Spinal cord (tissue), 10 donors: ENCODE results near the gene ANKRD2. TPM values are rescaled to one million over a fixed set of nuclear protein-coding genes. Genes with fewer than 3 reads are reported as not detected.
A peak's percentile ranks its signal among the peaks of the same experiment; 100 is the strongest.
"Not testable (repeated sequence)": the region's sequence is repeated elsewhere in the genome, so short reads cannot be mapped to it uniquely, and the experiment has no call there.

Experiments
- DNase-seq, 6 donors: peaks; one replicate each; pipeline versions ENCODE4 v3.0.0 to v3.0.0-alpha.2; 2013 to 2015; ENCODE audit warnings: low spot score in 6 of 6, low read depth in 4 of 6
- H3K27ac ChIP-seq: one replicate; pipeline ENCODE4 v1.5.1; 2013; ENCODE audit warnings: low read depth, low read length, control low read depth
- H3K27me3 ChIP-seq: one replicate; pipeline ENCODE4 v1.6.1; 2013; ENCODE audit warnings: low read length; ENCODE audit not compliant: control insufficient read depth, insufficient read depth
- H3K36me3 ChIP-seq: one replicate; pipeline ENCODE4 v1.6.1; 2013; ENCODE audit warnings: low read length; ENCODE audit not compliant: control insufficient read depth, insufficient read depth
- H3K4me1 ChIP-seq: one replicate; pipeline ENCODE4 v1.6.1; 2013; ENCODE audit warnings: low read length; ENCODE audit not compliant: control insufficient read depth, insufficient read depth
- H3K4me3 ChIP-seq: one replicate; pipeline ENCODE4 v1.5.1; 2013; ENCODE audit warnings: low read depth, low read length, control low read depth
- H3K9me3 ChIP-seq: one replicate; pipeline ENCODE4 v1.6.1; 2013; ENCODE audit warnings: low read length; ENCODE audit not compliant: control insufficient read depth, insufficient read depth
- WGBS: methylation state at CpG from one replicate; pipeline ENCODE4 v1.1.5; 2013; ENCODE audit warnings: missing lambda C conversion rate; ENCODE audit not compliant: insufficient coverage; 5-methylcytosine and 5-hydroxymethylcytosine counted together
- long read RNA-seq, 4 donors: transcript quantifications; one replicate each; lab custom pipeline, GENCODE V29; 2026
- polyA plus RNA-seq, 2 donors: library from polyadenylated mRNA; unstranded; fragments of 120-200 nt; gene quantifications; one replicate each; pipeline ENCODE4 v1.2.1, GENCODE V29; 2013; ENCODE audit not compliant: insufficient read length in 2 of 2
- total RNA-seq, 2 donors: library from RNA; depleted of rRNA in 1 of 2; stranded (reverse); fragments of 120-200 nt in 1 of 2; fragments of >200 nt in 1 of 2; gene quantifications; one replicate each; pipeline versions ENCODE4 v1.2.3 to v1.2.4, GENCODE V29; 2013 to 2014
- donor health status: healthy.

The ANKRD2 gene
- under 1 TPM; 0.44 to 0.89 TPM for total RNA-seq
- polyA plus RNA-seq = 1 to 10 TPM in 1 of 2 donors, under 1 TPM in 1; 0.71 to 1.4 TPM
- long read RNA-seq, donor 1 = 0 reads
- long read RNA-seq, donor 2 = 0 reads
- long read RNA-seq, donor 3 = 0 reads
- long read RNA-seq, donor 4 = 0 reads

GRCh38 chr10:97572214-97572989, at the start of gene ANKRD2:
ANKRD2 (plus strand) TSS chr10:97572779; CDS start chr10:97572789, 10 bp downstream.
- WGBS = 71% methylated on average over 16 of the region's 16 CpGs
- Histone ChIP-seq H3K36me3 (peaks cover 31% of the 10 kb centered on the region), H3K27me3 (no peaks in the 10 kb centered on the region), H3K4me1 (peaks cover 32% of the 10 kb centered on the region), H3K27ac (no peak within 1 kb of the TSS), H3K9me3 (no peaks in the 10 kb centered on the region), H3K4me3 (no peak within 1 kb of the TSS)
- DNase-seq = peak in 2 of 6 donors; percentile 80

DNA sequence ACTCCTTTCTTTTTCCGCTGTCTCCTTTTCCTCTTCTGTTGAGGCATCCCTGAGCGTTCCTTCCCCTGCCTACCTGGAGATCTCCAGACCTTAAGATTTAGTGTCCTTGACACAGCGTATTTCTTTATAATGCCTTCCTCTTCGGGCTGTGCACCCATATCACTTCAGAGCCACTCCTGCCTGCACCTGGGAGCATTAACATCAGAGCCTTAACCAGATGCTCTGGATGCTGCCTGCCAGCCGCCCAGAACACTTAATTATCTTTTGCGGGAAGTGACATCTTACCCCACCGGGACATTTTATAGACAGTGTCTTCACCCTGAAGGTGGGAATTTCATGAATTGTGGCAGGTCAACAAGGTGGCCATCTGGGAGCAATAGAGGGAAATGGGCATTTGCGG, 49.6 kb upstream of the ANKRD2 start:
- WGBS = 83% methylated on average over 6 of the region's 8 CpGs
- Histone ChIP-seq H3K27me3 (no peaks in the 10 kb centered on the region), H3K4me1 (peaks cover 31% of the 10 kb centered on the region), H3K4me3 (no peak overlapping the region), H3K27ac (no peak overlapping the region), H3K36me3 (no peaks in the 10 kb centered on the region), H3K9me3 (no peaks in the 10 kb centered on the region)
- DNase-seq = no peak

DNA sequence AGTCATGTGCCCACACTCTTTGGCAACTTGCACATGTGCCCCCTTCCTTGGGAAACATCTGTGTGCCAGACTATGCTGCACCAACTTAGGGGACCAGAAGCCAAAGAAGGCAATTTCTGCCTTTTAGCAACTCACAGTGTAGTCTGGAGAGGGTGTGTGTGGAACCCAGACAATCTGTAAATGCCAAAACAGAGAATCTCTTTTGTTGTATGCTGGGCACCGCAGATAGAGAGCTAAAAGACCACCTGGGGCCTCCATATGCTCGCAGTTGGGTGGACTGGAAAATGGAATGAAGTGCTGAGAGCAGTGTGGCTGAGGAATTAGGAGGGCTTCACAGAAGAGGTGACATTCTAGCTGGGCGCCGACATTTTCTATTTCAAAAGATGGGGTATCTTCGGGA, 47.5 kb upstream of the ANKRD2 start:
- DNase-seq = no peak
- H3K4me3 ChIP-seq = no peak overlapping the region

DNA sequence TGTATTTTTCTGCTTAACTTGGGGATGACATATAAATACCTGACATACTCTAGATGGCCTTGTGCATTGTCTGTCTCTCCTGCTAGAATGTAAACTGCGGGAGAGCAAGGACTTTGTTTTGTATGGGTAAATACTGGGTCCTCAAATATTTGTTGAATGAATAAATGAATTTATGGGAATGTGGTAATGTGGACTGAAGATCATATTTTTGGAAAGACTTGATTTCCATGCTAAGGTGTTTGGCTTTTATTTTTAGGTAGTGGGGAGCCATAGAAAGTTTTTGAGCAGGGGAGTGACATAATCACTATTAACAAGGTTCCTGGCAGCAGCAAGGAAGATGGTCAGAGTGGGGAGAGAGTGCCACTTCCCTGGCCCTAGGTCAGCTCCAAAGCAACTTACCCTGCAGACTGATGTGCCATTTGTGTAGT, 46.9 kb upstream of the ANKRD2 start:
- H3K4me1 ChIP-seq = peaks cover 22% of the 10 kb centered on the region
- H3K27ac ChIP-seq = no peak overlapping the region
- no peaks in the 10 kb centered on the region for H3K9me3 ChIP-seq
- H3K4me3 ChIP-seq = no peak overlapping the region
- no peaks in the 10 kb centered on the region for H3K27me3 ChIP-seq
- WGBS = 88% methylated on average over 1 of the region's 1 CpG
- no peak for DNase-seq
- H3K36me3 ChIP-seq = peaks cover 3% of the 10 kb centered on the region

More for the DNA sequence above, 47.5 kb upstream of the ANKRD2 start:
- H3K9me3 ChIP-seq = no peaks in the 10 kb centered on the region
- no peaks in the 10 kb centered on the region for H3K27me3 ChIP-seq
- H3K4me1 ChIP-seq = peaks cover 22% of the 10 kb centered on the region
- no peak overlapping the region for H3K27ac ChIP-seq
- 78% methylated on average over 4 of the region's 5 CpGs for WGBS
- peaks cover 3% of the 10 kb centered on the region for H3K36me3 ChIP-seq

DNA sequence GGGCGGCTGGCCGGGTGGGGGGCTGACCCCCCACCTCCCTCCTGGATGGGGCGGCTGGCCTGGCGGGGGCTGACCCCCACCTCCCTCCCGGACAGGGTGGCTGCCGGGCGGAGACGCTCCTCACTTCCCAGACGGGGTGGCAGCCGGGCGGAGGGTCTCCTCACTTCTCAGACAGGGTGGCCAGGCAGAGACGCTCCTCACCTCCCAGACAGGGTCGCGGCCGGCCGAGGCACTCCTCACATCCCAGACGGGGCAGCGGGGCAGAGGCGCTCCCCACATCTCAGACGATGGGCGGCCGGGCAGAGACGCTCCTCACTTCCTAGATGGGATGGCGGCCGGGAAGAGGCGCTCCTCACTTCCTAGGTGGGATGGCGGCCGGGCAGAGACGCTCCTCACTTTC, 43.7 kb upstream of the ANKRD2 start:
- WGBS = 100% methylated on average over 2 of the region's 29 CpGs
- peaks cover 18% of the 10 kb centered on the region for H3K4me1 ChIP-seq

DNA sequence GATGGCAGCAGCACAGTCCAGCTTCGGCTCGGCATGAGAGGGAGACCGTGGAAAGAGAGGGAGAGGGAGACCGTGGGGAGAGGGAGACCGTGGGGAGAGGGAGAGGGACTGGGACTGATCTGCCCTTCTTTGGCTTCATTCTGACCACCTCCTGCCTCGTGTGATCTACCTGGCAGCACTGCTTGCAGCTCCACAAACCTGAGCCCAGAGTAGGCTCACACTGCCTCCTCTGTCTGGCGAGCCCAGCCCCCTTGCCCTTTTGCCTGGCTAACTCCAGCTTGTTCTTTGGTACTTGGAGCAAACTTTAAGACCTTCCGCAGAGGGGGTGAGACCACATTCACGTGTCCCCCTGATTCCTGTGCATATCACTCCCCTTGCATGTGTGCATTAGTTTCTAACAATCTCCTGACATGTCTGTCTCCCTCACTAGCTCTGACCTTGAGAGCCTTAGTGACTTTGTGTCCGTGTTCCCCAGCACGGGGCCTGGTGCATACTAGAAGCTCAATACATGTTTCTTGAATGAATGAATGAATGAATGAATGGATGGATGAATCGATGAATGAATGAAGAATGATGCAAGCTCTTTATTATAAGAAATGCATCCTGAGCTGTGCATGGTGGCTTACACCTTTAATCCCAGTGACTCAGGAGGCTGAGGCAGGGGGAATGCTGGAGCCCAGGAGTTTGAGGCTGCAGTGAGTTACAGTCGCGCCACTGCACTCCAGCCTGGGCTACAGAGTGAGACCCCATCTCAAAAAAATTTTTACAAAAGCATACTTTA, 42.7 kb upstream of the ANKRD2 start:
- Histone ChIP-seq H3K27me3 (no peaks in the 10 kb centered on the region), H3K4me1 (peaks cover 25% of the 10 kb centered on the region), H3K27ac (no peak overlapping the region), H3K4me3 (no peak overlapping the region), H3K36me3 (peaks cover 3% of the 10 kb centered on the region), H3K9me3 (no peaks in the 10 kb centered on the region)
- WGBS = 90% methylated on average over 4 of the region's 14 CpGs
- DNase-seq = no peak

More for the DNA sequence above, 43.7 kb upstream of the ANKRD2 start:
- H3K27ac ChIP-seq, H3K27me3 ChIP-seq, H3K36me3 ChIP-seq, H3K9me3 ChIP-seq, H3K4me3 ChIP-seq, DNase-seq: not testable (repeated sequence)

DNA sequence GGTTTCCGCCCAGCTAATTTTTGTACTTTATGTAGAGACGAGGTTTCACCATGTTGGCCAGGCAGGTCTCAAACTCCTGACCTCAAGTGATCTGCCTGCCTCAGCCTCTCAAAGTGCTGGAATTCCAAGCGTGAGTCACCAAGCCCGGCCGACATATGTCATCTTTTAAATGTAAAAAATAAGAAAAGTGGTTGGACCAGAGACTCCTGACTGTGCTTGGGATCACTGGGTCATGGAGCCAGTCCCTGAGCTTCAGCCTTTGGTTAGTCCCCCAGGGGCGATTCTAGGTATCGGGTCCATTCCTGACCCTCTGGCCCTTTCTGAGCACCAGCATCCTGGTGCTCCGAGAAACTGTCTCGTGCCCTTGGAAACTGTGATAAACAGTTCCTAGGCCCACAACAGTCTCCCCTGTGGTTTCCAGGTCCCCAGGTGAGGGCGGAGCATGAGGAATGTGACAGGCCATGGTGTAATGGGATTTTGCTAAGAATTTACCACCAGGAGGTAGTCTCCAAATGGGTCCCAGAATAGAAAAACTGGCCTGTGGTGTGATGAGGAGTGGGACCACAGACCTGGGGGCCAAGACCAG, 41.1 kb upstream of the ANKRD2 start:
- H3K9me3 ChIP-seq = no peaks in the 10 kb centered on the region
- H3K36me3 ChIP-seq = peaks cover 3% of the 10 kb centered on the region
- H3K27me3 ChIP-seq = no peaks in the 10 kb centered on the region
- WGBS = 93% methylated on average over 8 of the region's 10 CpGs
- DNase-seq = no peak
- H3K4me3 ChIP-seq = no peak overlapping the region
- H3K27ac ChIP-seq = no peak overlapping the region
- peaks cover 26% of the 10 kb centered on the region for H3K4me1 ChIP-seq

GRCh38 chr10:97532935-97533671, 39.5 kb upstream of the ANKRD2 start:
- Histone ChIP-seq H3K4me3 (no peak overlapping the region), H3K36me3 (peaks cover 3% of the 10 kb centered on the region), H3K4me1 (peaks cover 26% of the 10 kb centered on the region), H3K9me3 (no peaks in the 10 kb centered on the region), H3K27me3 (no peaks in the 10 kb centered on the region), H3K27ac (peak overlapping the region; percentile 61)
- DNase-seq = peak in 2 of 6 donors; percentile 41 to 74
- 63% methylated on average over 4 of the region's 12 CpGs for WGBS

DNA sequence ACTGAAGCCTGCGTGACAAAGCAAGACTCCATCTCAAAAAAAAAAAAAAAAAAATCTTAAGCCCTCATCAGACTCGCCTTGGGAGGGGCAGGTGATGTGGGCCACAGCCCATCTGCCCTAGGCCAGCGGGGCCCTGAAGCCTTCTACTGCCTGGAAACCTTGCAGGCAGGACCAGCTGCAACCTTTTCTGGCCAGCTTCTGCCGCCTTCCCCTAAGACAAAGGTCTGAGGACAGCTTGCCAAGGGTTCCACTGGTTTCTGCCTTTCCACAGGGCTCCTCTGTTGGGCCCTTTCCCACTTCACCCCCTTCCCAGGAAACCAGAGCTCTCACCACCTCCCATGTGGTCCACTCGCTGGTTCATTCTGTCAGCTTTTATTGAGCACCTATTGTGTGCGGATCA, 38.7 kb upstream of the ANKRD2 start:
- 78% methylated on average over 5 of the region's 6 CpGs for WGBS
- Histone ChIP-seq H3K27ac (peak overlapping the region; percentile 61), H3K9me3 (no peaks in the 10 kb centered on the region), H3K4me1 (peaks cover 31% of the 10 kb centered on the region), H3K4me3 (no peak overlapping the region), H3K36me3 (peaks cover 3% of the 10 kb centered on the region), H3K27me3 (no peaks in the 10 kb centered on the region)
- DNase-seq = no peak
